Activated CD4-positive, CD25-positive, alpha-beta regulatory T cell treated with anti-CD3 and anti-CD28 coated beads, Interleukin-2, amount 50 U/mL, for 16 hours (primary cell): ENCODE data around the gene LYRM1.
"Not testable (repeated sequence)": the region's sequence is repeated elsewhere in the genome, so short reads cannot be mapped to it uniquely, and the experiment has no call there.

Experiments used
- DNase-seq: peaks from one replicate; pipeline ENCODE4 v3.0.0-alpha.2; 2020; ENCODE audit warnings: low read depth, low spot score

The LYRM1 gene

DNA sequence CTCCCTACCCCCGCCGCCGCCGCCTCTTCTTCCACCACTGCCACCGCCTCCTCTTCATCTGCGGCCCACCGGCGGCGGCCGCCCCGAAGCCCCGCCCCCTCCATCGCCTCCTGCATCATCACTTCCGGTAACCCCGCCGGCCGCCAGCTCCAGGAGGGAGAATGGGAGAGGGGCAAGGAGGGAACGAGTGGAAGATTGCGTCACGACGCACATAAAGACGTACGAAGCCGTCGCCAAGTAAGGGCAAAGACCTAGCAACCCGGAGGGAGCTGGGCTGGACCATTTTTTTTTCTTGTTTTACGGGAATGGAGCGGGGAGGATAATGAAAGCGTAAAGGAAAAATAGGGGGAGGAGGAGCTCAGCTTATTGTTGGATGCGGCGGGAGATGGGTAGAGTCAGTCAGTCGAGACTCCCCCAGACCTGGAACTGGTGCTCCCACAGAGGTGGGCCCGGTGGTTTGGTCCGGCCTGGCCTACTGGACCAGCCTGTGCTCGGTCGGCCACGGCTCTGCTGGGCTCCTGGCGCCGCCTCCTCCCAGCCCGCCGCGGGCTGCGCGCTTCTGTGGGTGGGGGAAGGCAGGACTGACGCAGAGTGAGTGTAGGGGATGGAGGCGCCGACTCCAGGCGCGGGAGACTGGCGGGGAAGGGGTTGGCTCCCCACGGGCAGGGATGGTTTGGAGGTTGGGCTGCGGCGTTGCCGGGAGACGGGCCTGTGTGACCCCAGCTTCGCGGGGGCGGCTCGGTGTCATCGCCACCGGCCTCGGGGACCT is at the start of gene LYRM1, which contains the start of gene DCUN1D3:
Gene LYRM1 (plus strand): TSS at position 473 of the 769 bp plus-strand sequence. CDS start 14,785 bp downstream, outside the sequence.
Gene DCUN1D3 (minus strand): TSS at position 60 of the 769 bp plus-strand sequence. CDS start 37,820 bp downstream, outside the sequence.
- DNase-seq = peak; percentile 67

DNA sequence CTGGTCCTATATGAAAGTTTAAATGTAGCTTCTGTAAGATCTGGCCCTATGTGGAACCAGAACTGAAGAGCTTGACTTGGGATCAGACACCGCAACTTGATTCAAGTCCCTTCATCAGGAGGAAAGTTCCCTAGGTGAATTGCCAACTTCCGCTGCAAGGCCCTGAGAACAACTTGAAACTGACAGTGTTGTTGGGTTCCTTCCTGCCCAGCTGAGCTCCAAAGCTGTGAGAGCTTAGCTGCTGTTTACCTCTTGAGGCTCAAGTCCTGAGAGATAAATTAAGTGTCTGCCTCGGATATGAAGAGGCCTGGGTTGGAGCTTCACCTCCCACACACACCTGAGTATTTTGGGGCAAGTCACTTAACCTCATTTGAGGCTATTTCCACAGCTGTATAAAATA is 49.6 kb upstream of the LYRM1 start:
- no peak for DNase-seq

- no peak for DNase-seq
These were observed 49.0 kb upstream of the LYRM1 start for GRCh38 chr16:20851601-20852000.

- no peak for DNase-seq
These were observed 47.4 kb upstream of the LYRM1 start for GRCh38 chr16:20853143-20853542.

GRCh38 chr16:20853981-20854620 is 46.5 kb upstream of the LYRM1 start:
- DNase-seq = no peak

DNA sequence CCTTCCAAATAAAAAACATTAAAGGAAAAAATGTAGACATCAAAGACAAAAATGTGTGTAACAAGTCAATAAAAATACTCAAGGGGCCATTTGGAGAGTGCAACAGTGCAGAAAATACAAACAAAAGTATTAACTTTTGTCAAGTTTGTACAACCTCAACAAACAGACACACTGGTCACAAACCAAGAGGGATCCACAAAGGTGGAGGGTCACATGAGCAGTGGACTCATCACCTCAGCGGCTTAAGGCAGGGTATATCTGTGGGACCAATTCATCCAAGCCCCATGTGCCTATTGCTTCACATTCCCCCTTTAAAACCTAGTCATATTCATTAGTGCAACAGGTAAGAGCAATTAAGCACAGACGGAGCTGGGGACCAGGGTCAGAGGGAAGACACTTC is 45.6 kb upstream of the LYRM1 start:
- DNase-seq = no peak

DNA sequence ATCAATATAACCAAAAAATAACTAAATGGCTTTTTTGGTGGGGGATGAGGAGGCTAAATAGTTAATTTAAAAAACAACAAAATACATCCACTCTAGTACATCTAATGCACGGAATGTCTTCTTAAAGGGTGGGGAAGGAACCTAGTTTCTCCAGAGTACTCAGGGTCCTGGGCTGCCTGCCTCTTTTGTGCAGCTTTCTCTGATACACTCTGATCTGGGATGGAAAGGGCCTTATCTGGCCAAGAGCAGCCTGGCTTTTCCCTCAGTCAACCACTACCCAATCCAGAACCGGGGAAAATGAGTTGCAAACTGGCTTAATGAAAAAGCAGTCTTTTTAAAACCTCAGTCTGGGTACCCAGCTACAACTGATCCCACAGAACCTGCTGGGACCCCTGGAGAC is 43.3 kb upstream of the LYRM1 start:
- no peak for DNase-seq

DNA sequence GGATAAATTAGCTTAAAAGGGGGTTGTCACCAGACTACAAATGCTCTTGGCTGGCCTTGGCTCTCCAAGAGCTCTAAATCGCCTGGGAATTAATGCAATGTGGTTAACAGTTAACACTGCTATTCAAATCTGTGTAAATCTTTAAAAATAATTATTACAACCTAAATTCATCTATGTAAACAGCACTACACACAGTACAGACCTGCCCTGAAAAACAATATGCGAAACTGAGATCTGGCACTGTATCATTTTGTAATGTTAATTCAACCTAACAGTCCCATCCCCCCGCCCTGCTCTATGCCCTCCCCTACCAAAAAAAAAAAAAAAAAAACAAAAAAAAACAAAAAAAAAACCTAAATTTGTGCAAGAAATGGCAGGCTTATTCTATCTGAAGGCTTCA is 41.3 kb upstream of the LYRM1 start:
- DNase-seq = no peak

DNA sequence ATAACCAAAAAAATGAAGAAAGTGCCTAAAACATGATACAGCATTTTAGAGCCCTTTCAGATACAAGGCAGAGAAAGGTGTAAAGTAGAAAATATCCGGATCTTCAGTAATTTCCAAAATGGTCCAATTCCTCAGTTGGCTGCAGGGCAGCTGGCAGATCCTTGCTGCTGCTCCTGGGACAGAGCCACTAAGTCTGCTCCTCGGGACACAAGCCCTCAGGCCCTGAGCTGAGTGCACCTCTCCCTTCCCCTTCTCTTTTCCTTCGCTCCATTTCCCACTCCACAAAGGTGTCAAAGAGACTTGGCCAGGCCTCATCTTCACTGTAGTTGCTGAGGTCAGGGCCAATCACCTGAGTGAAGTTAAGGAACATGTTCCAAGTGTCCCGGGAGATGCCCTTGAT is 40.9 kb upstream of the LYRM1 start:
- no peak for DNase-seq

DNA sequence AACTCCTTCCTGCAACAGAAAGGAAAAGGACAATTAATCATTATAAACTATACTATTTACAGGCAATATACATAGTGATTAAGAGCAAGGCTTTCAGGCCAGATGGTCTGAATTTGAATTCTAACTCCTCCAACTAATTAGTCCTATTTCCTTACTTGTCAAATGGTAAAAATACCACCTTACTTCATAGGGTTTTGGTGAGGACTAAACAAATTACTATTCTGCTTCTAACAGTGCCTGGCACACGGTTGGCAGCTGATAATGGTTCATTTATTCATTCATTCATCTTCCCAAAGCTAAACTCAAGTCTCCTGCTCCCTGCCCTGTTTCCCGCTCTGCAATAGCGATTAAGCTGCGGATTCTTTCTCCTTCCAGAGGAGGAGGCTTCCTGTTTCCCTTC is 40.2 kb upstream of the LYRM1 start:
- no peak for DNase-seq

DNA sequence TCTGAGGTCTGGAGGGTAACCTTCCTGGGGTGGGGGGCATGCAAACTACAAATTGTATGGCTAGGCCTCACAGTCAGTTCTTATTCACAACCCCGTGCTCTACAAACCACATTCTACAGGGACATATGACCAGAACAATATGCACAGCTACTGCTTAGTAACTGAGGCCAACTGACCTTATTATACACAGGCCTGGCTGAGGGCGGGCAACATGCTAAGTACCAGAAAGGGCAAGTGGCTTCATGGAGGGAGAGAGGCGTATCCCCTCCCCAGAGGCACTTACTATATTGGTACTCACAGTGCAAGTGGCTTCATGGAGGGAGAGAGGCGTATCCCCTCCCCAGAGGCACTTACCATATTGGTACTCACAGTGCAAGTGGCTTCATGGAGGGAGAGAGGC is 39.6 kb upstream of the LYRM1 start:
- not testable (repeated sequence) for DNase-seq

DNA sequence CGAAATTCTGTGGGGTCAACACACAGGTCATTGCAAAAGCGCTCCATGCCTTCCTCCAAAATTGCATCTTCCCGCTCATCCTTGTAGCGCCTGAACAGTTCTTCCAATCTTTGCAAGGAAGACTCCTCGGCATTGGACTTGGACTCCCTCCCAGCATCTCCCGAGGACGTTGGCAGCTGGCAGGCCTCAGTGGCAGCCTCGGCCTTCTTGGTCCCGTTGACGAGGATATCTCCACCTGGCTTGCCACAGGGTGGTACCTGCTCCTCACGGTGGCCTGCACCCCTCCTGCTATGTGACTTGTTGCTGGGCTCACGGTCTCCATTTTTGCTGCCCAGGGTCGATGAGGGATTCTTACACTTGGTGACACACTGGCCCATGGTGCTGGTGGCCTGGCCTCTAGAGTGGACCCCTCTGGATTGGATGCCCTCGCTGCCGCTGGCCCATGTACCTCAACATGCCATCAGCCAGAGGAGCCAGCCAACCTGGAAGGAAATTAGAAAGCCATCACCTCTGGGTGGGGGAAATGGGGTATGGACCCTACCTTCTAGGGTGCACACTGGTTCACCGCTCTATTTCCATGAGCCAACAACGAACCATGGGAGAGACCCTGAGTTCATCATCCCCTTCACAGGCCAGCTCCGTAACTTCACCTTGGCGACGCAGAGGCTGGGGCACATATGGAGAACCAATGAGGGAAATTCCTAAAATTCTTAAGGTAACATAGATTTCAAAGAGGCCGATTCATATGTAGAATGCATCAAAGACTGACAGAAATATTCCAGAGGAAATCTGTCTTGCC is 38.2 kb upstream of the LYRM1 start:
- DNase-seq = no peak

GRCh38 chr16:20864376-20864775 is 36.2 kb upstream of the LYRM1 start:
- DNase-seq = not testable (repeated sequence)

- no peak for DNase-seq
These were observed 35.0 kb upstream of the LYRM1 start for GRCh38 chr16:20865420-20866131.

DNA sequence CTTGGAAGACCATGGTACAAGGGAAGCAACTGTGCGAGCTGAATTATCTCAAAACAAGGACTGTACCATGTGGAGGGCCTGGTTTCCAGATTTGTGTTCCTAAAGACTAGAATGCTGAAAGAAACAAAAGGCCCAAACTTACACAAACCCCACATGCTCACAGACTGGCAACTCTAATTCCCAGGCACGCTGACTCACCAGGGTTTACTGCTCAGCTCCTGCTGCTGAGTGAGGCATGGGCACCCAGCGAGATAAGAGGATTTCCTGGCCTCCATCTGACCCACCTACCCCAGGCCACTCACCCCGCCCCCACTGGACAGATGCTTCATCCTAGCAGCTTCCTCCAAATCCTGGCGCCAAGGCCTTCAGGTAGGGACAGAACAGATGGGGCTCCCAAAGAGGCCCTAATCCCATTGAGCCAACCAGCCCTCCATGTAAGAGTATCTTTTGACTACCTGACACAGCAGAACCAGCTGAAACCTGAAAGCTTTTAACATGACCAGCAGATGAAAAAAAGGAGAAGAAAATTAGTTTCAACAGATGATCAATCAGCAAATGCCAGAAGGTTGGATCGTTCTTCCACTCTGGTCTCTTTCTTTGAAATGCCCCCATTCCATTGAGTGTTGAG is 34.3 kb upstream of the LYRM1 start:
- no peak for DNase-seq

DNA sequence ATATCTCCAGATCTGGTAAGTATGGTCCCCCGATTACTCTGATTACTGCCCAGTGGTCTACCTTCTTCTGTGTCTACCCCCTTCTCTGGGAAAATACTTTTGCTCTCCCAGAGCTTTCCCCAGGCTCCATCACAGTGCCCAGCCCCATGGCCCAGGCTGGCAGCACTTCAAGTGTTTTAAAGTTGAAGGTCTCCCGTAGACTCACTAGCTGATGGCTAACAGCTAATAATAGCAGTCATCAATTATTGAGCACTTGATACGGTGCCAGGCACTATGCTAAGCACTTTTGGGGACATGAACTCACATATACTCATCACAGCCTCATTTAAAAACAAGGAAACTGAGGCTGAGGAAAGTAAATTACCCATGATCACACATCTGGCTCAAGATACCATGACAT is 33.8 kb upstream of the LYRM1 start:
- DNase-seq = no peak

DNA sequence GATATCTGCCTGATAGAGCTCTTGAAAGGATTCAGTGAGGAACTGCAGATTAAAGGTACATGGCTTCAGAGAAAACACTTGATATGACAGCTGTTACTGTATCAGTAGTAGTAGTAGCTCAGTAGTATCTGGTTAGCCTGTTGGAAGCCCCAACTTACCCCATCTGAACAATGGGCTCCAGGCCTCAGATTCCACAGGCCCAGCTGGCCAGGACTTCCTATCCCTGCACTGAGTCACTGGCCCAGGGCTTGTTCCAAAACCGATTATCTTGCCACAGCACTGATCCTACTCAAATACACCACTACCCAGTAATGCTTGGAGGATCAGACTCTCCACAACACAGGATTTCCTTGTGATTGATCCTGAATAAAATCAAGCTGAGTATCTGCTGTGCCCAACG is 33.0 kb upstream of the LYRM1 start:
- DNase-seq = no peak

GRCh38 chr16:20868890-20869289 is 31.7 kb upstream of the LYRM1 start:
- no peak for DNase-seq

DNA sequence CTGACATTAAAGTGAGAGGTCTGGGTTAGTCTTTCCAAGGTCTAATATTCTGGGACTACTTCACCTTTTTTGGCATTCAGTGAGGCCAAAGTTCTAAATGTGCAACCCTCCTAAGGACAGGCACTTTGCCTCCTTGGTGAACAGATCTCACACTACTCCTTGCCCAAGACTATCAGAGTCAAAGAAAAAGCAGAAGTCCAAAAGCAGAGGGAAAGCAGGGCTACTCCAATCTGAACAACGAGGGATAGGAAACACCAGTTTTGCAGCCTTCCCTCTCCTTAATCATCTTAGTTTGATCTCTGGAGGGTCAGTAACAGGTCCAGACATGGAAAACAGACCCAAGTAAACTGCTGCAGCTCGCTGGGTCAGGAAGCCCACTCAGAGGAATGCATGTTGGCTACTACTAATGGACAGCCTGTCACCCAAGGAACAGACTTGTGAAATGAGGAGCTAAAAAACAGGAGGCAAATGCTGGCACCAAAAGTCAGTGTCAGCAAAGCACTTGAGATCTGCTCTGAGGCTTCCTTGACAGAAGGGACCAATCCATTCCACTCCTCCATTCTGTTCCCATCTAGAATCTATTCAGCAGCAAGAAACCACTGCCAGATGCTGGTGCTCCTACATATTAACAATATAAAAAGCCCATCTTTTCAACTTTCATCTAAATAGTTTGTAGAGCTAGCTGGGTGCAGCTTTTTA is 30.3 kb upstream of the LYRM1 start:
- no peak for DNase-seq

DNA sequence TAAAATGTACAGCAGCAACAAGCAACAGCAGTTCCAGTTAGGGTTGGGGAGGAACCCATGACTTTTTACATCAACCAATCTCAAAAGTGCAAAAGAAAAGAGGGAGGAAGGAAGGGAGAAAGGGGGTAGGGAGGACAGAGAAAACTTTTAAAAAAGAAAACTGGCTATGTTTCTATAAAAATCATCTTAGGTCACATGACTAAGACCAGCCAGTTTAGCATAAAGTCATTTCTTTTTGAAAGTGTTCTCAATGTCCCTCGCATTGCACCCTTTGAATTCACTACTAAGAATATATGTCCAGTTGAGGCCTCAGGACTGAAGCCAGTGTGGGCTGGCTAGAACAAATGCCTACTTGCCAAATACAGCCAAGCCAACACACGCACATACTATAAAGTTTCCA is 29.3 kb upstream of the LYRM1 start:
- DNase-seq = no peak
